ENCODE results near the gene STXBP1.

Gene STXBP1

DNA sequence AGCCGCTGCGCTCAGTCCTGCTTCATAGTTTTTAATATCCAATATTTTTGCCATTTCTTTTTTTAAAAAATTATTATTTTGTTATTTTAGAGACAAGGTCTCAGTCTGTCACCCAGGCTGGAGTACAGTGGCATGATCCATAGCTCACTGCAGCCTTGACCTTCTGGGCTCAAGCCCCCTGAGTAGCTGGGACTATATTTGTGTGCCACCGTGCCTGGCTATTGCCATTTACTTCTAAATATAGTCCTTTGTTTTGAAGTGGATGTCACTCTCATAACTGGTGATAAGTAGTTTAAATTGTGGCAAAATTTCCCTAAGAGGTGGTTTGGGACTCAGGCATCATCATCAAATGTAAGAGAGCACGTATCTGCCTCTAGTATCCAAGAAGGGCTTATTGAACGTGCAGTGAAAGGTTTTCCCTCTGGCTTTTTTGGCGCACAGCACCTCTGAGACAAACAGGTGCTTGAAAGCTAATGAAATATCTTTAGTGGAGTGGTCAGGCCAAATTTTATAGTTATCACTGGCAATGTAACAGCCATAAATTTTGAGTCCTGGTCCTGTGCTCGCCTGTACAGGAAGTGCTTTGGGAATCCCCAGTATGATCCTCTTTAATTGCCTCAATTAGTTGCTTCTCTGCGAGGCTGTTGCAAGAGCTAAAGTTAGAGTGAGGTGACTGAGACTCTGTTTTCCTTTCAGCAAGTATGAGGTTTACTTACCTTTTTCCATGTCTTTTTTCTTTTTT, 14.8 kb downstream of the STXBP1 start:
- no peak for DNase-seq

- no peak for DNase-seq
Observed at GRCh38 chr9:127627494-127627855, 15.4 kb downstream of the STXBP1 start.

- no peak for DNase-seq
Observed at GRCh38 chr9:127628758-127629467, 16.8 kb downstream of the STXBP1 start.

DNA sequence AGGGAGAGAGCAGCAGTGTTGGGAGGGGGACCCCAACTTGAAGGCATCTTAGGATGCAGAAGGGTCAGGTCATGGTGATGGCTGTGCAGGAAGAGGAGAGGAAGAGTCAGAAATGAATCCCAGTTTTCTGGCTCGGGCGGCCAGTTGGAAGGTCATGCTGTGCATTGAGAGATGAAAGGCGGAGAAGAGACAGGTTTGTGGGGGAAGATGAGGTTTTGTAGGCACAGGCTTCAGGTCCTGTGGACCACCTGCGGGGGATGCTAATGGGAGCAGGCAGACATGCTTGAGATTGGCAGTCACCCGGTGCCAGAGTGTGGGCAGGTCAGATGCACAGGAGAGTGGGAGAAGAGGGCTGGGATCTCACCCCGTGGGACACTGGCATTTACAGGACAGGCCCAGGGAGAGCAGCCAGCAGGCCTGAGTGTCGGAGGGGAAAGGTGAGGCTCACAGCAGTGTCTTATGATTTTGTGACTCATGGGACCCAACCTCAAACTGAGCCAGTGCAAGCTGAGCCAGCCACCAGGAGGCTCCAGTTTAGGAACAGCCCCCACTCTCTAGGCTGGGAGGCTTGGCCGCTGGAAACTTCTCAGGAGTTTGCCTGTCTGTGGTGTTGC, 17.5 kb downstream of the STXBP1 start:
- DNase-seq, result no peak

- DNase-seq, result no peak
Observed at GRCh38 chr9:127633216-127633862, 21.3 kb downstream of the STXBP1 start.

DNA sequence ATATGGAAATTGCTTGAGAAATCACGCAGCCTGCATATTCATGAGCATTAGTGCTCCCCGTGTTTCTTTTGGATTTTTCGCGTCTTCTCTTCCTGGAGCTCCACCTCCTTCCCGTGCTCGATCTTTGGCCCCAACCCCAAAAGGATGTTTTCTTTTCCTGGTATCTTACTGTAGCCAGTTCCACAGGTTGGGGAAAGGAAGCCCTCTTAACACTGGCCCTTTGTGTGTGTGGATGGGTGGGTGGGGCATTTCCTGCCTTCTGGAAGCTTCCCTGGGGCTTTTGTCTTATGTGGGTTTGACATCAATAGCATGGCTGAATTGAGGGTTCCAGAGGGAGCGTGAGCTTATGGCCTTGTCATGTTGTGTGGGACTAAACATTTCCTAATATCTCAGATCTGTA, 21.9 kb downstream of the STXBP1 start:
- DNase-seq, result no peak

DNA sequence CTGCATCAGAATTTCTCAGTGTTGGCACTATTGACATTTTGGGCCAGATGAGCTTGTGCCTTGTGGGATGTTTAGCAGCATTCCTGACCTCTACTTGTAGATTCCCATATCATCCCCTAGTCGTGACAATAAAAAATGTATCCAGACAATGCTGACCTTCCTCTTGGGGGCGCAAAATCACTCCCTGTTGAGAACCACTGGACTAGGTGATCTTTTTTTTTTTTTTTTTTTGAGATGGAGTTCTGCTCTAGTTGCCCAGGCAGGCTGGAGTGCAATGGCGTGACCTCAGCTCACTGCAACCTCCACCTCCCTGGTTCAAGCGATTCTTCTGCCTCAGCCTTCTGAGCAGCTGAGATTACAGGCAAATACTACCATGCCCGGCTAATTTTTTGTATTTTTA, 22.6 kb downstream of the STXBP1 start:
- DNase-seq, result no peak

DNA sequence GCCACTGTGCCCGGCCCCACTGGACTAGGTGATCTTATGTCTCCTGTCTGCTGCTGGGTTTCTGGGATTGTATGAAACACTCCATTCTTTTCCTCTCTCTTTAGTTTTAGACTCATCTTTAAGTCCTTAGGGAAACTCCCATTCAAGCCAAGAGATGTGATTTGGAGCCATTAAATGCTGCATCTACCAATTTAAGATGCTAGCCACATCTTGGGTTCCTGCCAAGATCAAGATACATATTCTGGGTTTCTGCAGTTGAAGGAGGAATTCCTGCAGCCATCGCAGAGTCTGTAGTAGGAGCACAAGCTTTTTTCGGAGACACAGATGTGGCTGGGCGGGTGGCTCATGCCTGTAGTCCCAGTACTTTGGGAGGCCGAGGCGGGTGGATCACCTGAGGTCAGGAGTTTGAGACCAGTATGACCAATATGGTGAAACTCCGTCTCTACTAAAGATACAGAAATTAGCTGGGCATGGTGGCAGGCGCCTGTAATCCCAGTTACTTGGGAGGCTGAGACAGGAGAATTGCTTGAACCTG, 23.2 kb downstream of the STXBP1 start:
- no peak for DNase-seq

DNA sequence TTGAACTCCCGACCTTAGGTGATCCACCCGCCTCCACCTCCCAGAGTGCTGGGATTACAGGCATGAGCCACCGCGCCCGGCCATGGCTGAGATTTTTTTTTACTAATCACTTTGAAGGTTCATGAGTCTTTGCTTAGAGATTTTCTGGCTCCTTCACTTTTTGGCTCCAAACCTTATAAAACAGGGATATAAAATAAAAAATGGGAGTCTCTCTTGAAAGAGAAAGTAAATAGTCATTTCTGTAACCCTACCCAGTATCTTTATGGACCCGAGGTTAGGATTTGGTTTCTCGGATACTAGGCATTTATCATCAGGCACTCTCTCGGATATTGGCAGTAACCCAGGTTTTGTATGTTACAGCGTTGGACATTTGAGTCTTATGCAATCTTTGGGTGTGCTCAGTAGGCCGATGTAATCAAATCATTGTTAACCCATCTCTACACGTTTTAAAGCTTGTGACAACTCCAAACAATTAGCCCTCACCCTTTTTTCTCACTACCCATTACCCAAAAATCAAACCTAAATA, 25.3 kb downstream of the STXBP1 start:
- DNase-seq, result no peak

GRCh38 chr9:127640908-127641545, 28.9 kb downstream of the STXBP1 start:
- no peak for DNase-seq

- DNase-seq, result no peak
Observed at GRCh38 chr9:127642082-127642740, 30.1 kb downstream of the STXBP1 start.

GRCh38 chr9:127644146-127644827, 32.2 kb downstream of the STXBP1 start:
- no peak for DNase-seq

DNA sequence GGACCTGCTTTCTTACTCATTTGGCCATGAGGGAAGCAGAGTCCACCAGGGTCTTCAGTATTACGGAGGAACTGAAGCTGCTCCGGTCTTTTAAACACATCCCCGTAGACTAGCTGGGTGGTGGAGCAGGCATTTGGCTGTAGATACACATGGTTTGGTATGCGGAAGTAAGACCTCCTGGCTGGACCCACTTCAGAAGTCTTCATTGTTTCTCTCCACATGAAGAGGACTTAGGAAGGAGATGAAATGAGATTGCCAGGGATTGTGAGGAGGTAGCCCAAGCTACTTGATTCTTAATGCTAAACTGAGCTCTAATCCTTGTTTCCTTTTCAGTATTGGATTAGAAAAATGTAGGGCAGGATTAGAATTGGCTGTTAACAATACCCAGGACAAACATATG, 32.9 kb downstream of the STXBP1 start:
- no peak for DNase-seq

- no peak for DNase-seq
Observed at GRCh38 chr9:127647451-127647850, 35.4 kb downstream of the STXBP1 start.

- no peak for DNase-seq
Observed at GRCh38 chr9:127650518-127650917, 38.4 kb downstream of the STXBP1 start.

DNA sequence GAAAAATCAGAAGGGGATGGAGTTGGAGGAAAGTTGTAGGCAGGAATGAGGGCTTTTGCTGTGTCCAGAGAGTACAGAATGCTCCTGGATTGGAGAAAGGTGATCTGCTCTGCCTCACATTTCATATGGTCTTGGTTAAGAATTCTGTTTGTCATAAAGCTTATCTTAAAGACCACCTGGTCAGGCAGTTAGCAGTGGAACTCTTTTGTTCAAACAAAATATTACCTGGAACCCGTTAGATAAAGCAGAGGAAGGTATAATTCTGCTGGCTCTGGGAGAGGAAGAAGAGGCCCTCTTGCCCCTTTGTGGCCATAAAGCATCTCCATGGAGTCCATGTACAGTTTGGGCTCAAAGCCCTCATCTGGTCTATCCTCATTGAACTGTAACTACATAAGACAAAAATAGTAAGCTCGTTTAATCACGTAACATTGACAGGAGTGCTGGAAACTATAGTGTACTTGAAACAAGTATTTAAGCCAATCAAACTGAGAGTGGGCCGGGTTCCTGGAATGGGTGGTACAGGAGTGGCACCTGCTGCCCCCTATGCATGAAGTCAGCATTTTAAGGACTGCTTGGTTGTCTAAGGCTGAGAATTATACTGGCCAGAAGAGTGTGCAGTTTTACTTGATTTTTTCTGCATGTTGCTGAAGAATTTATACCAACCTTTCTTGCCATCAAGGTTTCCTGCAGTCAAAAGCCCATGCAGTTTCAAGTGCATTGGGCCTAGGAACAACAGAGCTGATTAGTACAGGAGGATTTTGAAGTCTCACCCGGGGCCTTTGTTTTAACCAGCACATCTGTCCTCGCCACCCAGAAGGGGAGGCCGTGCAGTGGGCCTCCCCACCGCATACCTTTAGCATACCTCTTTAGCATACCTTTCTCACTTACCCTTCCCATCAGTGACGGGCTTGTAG, 39.9 kb downstream of the STXBP1 start:
- no peak for DNase-seq

DNA sequence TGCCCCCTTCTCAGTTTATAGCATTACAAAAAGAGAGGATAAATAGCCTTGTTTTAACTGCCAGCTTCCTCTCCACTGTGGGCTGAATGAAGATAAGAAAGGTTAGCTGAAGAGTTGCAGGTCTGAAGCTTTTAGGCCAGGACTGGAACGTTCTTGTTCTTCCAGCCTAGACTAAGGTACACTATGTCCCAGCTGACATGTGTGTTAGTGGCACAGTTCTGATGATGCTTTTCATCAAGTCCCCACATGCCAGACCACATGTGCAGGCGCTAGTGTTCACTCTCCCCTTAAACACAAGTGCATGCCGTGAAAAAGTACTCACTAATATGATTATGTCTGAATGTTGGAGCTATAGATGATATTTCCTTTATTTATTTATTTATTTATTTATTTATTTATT, 40.7 kb downstream of the STXBP1 start:
- DNase-seq, result no peak

GRCh38 chr9:127654619-127655018, 42.5 kb downstream of the STXBP1 start:
- no peak for DNase-seq

DNA sequence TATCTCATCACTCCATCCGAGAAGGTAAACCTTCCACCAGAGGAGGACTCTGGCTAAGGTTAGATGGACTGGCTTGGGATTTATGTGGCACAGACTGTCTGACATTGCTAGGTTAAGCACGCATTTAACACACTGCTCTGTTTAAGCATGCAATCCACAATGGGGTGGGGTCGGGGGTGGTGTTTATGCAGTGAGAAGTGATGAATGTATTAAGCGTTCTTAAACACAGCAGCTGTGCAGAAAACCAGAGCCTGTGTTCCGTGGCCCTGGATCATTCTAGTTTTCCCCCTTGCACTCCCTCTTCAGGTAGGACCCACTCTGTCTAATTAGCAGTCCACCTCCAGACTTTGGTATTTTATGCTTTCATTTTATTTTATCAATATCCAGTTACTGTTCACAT, 46.4 kb downstream of the STXBP1 start:
- no peak for DNase-seq

Data from SIG-M5 (cell line).